ENCODE results near the gene KCNJ9.

Gene KCNJ9

DNA sequence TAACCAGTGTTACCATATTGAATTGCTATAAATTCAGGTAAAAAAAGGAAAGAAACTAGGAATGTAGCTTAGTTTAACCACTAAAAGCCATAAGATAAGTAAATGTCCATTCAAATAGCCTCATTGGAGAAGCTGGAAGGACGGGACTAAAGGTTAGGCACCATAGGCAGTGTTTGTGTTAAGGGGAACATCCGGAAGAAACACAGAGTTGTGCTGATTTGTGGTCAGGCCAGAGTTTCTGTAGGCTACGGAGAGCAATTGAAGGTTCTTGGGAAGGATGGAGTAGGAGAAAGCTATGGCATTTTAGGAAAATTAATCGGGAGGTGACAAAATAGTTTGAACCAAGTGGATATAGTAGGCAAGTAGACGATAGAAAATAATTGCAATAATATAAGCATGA lies 10.0 kb upstream of the KCNJ9 start:
- in situ Hi-C loops (cut with MboI; ENCODE audit: low pct_unique_long_range_greater_than_20kb, low sequenced_read_pairs, unreplicated experiment), result no loop called here
- TF ChIP-seq CTCF (IDR thresholded peaks at IDR 0.05; ENCODE audit: extremely low read depth, insufficient read depth, missing control alignments), result no peak
- no peak for DNase-seq (ENCODE audit: low spot score)

DNA sequence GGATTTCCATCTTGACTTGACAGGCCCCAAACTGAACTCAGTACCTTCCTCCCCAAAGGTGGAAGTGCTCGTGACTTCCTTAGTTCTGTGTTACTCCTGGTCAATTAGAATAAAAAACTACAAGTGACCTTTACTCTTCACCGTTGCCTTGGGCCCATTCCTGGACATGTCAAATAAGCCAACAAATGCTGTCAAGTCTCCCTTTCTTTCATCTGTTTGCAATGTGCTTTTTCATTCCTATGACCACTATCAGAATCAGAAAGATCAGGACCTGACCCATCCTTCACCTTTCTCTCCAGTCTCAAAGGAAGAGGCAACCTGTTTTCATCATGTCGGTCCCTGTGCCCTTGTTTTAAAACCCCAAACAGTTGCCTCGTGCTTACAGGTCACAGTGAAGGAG lies 6.5 kb upstream of the KCNJ9 start:
- in situ Hi-C loops (cut with MboI; ENCODE audit: low pct_unique_long_range_greater_than_20kb, low sequenced_read_pairs, unreplicated experiment), result no loop called here
- no peak for TF ChIP-seq CTCF (IDR thresholded peaks at IDR 0.05; ENCODE audit: extremely low read depth, insufficient read depth, missing control alignments)

DNA sequence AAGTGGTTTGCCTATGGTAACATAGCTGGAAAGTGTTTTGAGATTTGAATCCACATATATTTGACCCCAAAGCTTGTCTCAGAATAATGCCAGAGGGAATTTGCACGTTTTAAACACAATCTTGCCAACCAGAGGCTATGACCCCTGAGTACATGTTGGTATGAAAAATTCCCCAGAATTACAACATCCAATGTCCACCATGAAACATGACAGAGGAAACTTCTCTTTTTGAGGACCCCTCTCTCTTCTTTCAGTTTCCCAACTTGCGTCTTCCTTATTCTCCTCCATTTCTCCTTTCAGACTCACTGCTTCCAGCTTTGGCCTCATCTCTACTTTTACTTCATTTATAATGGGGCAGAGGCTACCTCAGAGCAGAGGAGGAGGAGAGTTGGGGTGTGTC lies 5.5 kb upstream of the KCNJ9 start:
- no peak for DNase-seq (ENCODE audit: low spot score)
- in situ Hi-C loops (cut with MboI; ENCODE audit: low pct_unique_long_range_greater_than_20kb, low sequenced_read_pairs, unreplicated experiment), result no loop called here
- no peak for TF ChIP-seq CTCF (IDR thresholded peaks at IDR 0.05; ENCODE audit: extremely low read depth, insufficient read depth, missing control alignments)

More for the DNA sequence above, 6.5 kb upstream of the KCNJ9 start:
- no peak for DNase-seq (ENCODE audit: low spot score)

GRCh38 chr1:160076295-160076694 lies 5.0 kb upstream of the KCNJ9 start:
- in situ Hi-C loops (cut with MboI; ENCODE audit: low pct_unique_long_range_greater_than_20kb, low sequenced_read_pairs, unreplicated experiment), result no loop called here
- DNase-seq (ENCODE audit: low spot score), result no peak
- no peak for TF ChIP-seq CTCF (IDR thresholded peaks at IDR 0.05; ENCODE audit: extremely low read depth, insufficient read depth, missing control alignments)

GRCh38 chr1:160077486-160077885 lies 3.9 kb upstream of the KCNJ9 start:
- no peak for DNase-seq (ENCODE audit: low spot score)
- in situ Hi-C loops (cut with MboI; ENCODE audit: low pct_unique_long_range_greater_than_20kb, low sequenced_read_pairs, unreplicated experiment), result no loop called here
- no peak for TF ChIP-seq CTCF (IDR thresholded peaks at IDR 0.05; ENCODE audit: extremely low read depth, insufficient read depth, missing control alignments)

DNA sequence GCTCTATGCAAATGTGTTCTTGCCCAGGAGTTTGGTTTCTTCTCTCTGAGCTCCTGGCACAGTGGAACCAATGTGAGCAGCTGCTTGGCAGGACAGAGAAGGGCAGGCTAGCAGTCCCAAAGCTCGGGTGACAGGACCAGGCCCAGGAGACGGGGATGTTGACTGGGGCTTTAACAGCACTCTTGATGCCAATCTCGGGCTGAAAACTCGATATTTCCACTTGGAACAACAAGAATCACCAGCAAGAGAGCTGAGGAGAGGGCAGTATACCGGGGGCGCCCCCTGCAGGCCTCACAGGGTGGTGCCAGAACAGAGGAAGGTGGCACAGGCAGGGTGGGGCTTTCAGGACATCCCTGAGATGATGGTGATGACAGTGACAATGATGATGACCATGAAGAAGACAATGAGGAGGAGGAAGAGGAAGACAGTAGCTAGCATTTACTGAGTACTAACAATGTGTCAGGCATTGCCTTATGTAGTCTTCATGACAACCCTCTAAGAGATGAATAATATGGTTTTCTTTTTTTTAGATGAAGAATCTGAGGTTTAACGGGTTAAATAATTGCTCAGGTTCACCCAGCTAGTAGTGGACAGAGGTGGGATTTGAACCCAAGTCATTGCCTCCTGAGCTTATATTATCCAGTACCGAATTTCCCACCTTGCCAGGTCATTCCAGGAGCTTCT lies 2.7 kb upstream of the KCNJ9 start:
- in situ Hi-C loops (cut with MboI; ENCODE audit: low pct_unique_long_range_greater_than_20kb, low sequenced_read_pairs, unreplicated experiment), result no loop called here
- TF ChIP-seq CTCF (IDR thresholded peaks at IDR 0.05; ENCODE audit: extremely low read depth, insufficient read depth, missing control alignments), result peak; percentile 89
- DNase-seq (ENCODE audit: low spot score), result peak; percentile 77
